Measurements from ENCODE around the gene KIFAP3.

The KIFAP3 gene

GRCh38 chr1:169899519-169900217 lies 174.8 kb downstream of the KIFAP3 start:
- POLR2A ChIA-PET, result no interaction called here
- CTCF ChIA-PET, result no interaction called here

GRCh38 chr1:169896013-169896412 lies 178.5 kb downstream of the KIFAP3 start:
- DNase-seq (ENCODE audit: extremely low spot score), result no peak
- ChIA-PET POLR2A (no interaction called here), CTCF (no interaction called here)
- TF ChIP-seq CTBP1 (IDR thresholded peaks at IDR 0.05; ENCODE audit: borderline replicate concordance) (no peak), FOXM1 (IDR thresholded peaks at IDR 0.05; ENCODE audit: borderline replicate concordance) (no peak), L3MBTL2 (conservative IDR thresholded peaks at IDR 0.05) (no peak), LEF1 (IDR thresholded peaks at IDR 0.05; ENCODE audit: borderline replicate concordance) (no peak), NFRKB (IDR thresholded peaks at IDR 0.05) (no peak), FOXK2 (IDR thresholded peaks at IDR 0.05) (no peak), SUZ12 (IDR thresholded peaks at IDR 0.05) (no peak), FOXA1 (IDR thresholded peaks at IDR 0.05) (no peak), ZNF384 (IDR thresholded peaks at IDR 0.05) (no peak), SP1 (IDR thresholded peaks at IDR 0.05) (no peak), ELF4 (IDR thresholded peaks at IDR 0.05) (no peak), ARNT (IDR thresholded peaks at IDR 0.05) (no peak), HDGF (IDR thresholded peaks at IDR 0.05; ENCODE audit: borderline replicate concordance) (no peak), TARDBP (IDR thresholded peaks at IDR 0.05) (no peak)
- TF ChIP-seq, protein P1, sequence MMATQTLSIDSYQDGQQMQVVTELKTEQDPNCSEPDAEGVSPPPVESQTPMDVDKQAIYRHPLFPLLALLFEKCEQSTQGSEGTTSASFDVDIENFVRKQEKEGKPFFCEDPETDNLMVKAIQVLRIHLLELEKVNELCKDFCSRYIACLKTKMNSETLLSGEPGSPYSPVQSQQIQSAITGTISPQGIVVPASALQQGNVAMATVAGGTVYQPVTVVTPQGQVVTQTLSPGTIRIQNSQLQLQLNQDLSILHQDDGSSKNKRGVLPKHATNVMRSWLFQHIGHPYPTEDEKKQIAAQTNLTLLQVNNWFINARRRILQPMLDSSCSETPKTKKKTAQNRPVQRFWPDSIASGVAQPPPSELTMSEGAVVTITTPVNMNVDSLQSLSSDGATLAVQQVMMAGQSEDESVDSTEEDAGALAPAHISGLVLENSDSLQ (IDR thresholded peaks at IDR 0.05), result no peak

More at GRCh38 chr1:169899519-169900217, 174.8 kb downstream of the KIFAP3 start:
- no peak for DNase-seq (ENCODE audit: extremely low spot score)
- TF ChIP-seq ARNT (IDR thresholded peaks at IDR 0.05) (no peak), FOXA1 (IDR thresholded peaks at IDR 0.05) (no peak), FOXM1 (IDR thresholded peaks at IDR 0.05; ENCODE audit: borderline replicate concordance) (no peak), BHLHE40 (IDR thresholded peaks at IDR 0.05; ENCODE audit: borderline replicate concordance) (no peak), NFRKB (IDR thresholded peaks at IDR 0.05) (no peak), LEF1 (IDR thresholded peaks at IDR 0.05; ENCODE audit: borderline replicate concordance) (no peak), ZNF384 (IDR thresholded peaks at IDR 0.05) (no peak), L3MBTL2 (conservative IDR thresholded peaks at IDR 0.05) (no peak), CTBP1 (IDR thresholded peaks at IDR 0.05; ENCODE audit: borderline replicate concordance) (no peak), SUZ12 (IDR thresholded peaks at IDR 0.05) (no peak), FOXK2 (IDR thresholded peaks at IDR 0.05) (no peak)
- TF ChIP-seq, protein P1 (IDR thresholded peaks at IDR 0.05), result no peak

DNA sequence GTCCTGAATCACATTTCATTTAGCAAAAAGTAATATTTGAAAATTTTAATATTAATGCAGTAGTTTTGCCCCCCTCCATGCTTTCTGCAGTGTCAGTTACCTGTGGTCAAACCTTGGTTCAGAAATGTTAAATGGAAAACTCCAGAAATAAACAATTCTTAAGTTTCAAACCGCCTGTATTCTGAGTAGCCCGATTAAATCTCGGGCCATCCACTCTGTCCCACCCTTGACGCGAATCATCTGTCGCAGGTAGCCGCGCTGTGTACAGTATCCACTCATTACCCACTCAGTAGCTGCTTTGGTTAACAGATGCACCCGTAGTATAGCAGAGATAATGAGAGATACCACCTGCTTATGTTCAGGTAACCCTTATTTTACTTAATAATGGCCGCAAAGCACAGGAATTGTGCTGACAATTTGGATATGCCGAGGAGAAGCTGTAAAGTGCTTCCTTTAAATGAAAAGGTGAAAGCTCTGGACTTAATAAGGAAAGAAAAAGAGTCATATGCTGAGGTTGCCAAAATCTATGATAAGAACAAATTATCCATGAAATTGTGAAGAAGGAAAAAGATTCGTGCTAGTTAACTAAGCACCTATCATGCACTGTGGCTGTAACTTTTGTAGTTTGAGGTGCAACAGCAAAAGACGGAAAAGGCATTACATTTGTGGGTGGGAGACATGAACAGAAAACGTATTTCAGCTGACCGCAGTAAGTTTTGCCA lies 179.9 kb downstream of the KIFAP3 start:
- DNase-seq (ENCODE audit: extremely low spot score), result peak; percentile 16
- ChIA-PET CTCF (interaction anchor here (0.6 kb wide), 1 partner anchor 52 kb away, joined by 7 read pairs; no protein-coding TSS in a partner anchor), POLR2A (interaction anchor here (0.7 to 2.1 kb wide), 10 partner anchors 8 to 637 kb away, joined by 3 to 11 read pairs (median 4); partner anchors contain the start of genes GORAB and METTL18)
- no peak for TF ChIP-seq FOXK2 (IDR thresholded peaks at IDR 0.05)
- TF ChIP-seq NFRKB (IDR thresholded peaks at IDR 0.05), result no peak
- TF ChIP-seq L3MBTL2 (conservative IDR thresholded peaks at IDR 0.05), result peak; percentile 87
- TF ChIP-seq CTBP1 (IDR thresholded peaks at IDR 0.05; ENCODE audit: borderline replicate concordance), result no peak
- no peak for TF ChIP-seq HDGF (IDR thresholded peaks at IDR 0.05; ENCODE audit: borderline replicate concordance)

- DNase-seq (ENCODE audit: extremely low spot score), result peak; percentile 97
- TF ChIP-seq ZNF384 (IDR thresholded peaks at IDR 0.05) (no peak), FOXA1 (IDR thresholded peaks at IDR 0.05) (no peak), L3MBTL2 (conservative IDR thresholded peaks at IDR 0.05) (no peak), CTBP1 (IDR thresholded peaks at IDR 0.05; ENCODE audit: borderline replicate concordance) (no peak), FOXM1 (IDR thresholded peaks at IDR 0.05; ENCODE audit: borderline replicate concordance) (peak; percentile 14; the same call in 1 of the 2 replicates), FOXK2 (IDR thresholded peaks at IDR 0.05) (0 out of 2 replicates have a peak, but pooled peaks have one; percentile 22), NFRKB (IDR thresholded peaks at IDR 0.05) (peak; percentile 96), ARNT (IDR thresholded peaks at IDR 0.05) (no peak), LEF1 (IDR thresholded peaks at IDR 0.05; ENCODE audit: borderline replicate concordance) (0 out of 2 replicates have a peak, but pooled peaks have one; percentile 42), SP1 (IDR thresholded peaks at IDR 0.05) (no peak), SUZ12 (IDR thresholded peaks at IDR 0.05) (no peak), BHLHE40 (IDR thresholded peaks at IDR 0.05; ENCODE audit: borderline replicate concordance) (no peak), HDGF (IDR thresholded peaks at IDR 0.05; ENCODE audit: borderline replicate concordance) (no peak), TARDBP (IDR thresholded peaks at IDR 0.05) (no peak), ELF4 (IDR thresholded peaks at IDR 0.05) (peak; percentile 99)
- TF ChIP-seq, protein P1 (IDR thresholded peaks at IDR 0.05), result peak; percentile 91
- ChIA-PET CTCF (interaction anchor here (0.6 kb wide), 1 partner anchor 52 kb away, joined by 7 read pairs; no protein-coding TSS in a partner anchor), POLR2A (interaction anchor here (0.7 to 2.1 kb wide), 13 partner anchors 9 to 638 kb away, joined by 3 to 11 read pairs (median 4); partner anchors contain the start of genes GORAB, KIFAP3 and METTL18)
Observed at GRCh38 chr1:169893645-169894423, 180.7 kb downstream of the KIFAP3 start, which contains the start of gene SCYL3. SCYL3 (minus strand) TSS chr1:169893896; CDS start chr1:169888840, 5,056 bp downstream.
